CD4-positive, alpha-beta T cell (primary cell): Measurements from ENCODE around the gene DBT. TPM values are rescaled to one million over a fixed set of nuclear protein-coding genes. Genes with fewer than 3 reads are reported as not detected.

ENCODE experiments used
- ATAC-seq: fragments of 200-7000 bp; cut with Tn5 transposase; one replicate; pipeline ENCODE4 v1.10.0; 2022; ENCODE audit warnings: mild to moderate bottlenecking; ENCODE audit not compliant: poor library complexity
- CTCF ChIA-PET: fragments of 350-600 bp; sonication (Branson Sonifier 250); formaldehyde crosslinking; loops from one replicate; lab custom pipeline; 2021; ENCODE audit warnings: antibody characterized with exemption, inconsistent platforms; lab: Charles Lee
- POLR2A ChIA-PET: fragments of 350-600 bp; sonication (Branson Sonifier 250); formaldehyde crosslinking; loops from one replicate; lab custom pipeline; 2021; ENCODE audit warnings: antibody characterized with exemption, inconsistent platforms; lab: Charles Lee
- DNase-seq, 14 experiments: peaks; one replicate each; pipeline ENCODE4 v3.0.0-alpha.2; 2013 to 2020; ENCODE audit warnings: mixed read lengths in 2 of 14
- H3K27ac ChIP-seq, 2 donors: one replicate each; pipeline versions ENCODE4 v1.5.1 to v1.7.0; 2013; ENCODE audit warnings: low read length in 2 of 2, low read depth in 1 of 2, mild to moderate bottlenecking in 1 of 2
- H3K27me3 ChIP-seq, 2 experiments: 1 replicate in 1 of 2; 2 replicates in 1 of 2; pipeline versions ENCODE4 v1.6.1 to v1.7.0; 2013; ENCODE audit warnings: low read length in 2 of 2, control low read depth in 1 of 2, mild to moderate bottlenecking in 1 of 2, moderate library complexity in 1 of 2; ENCODE audit not compliant: insufficient read depth in 2 of 2, control insufficient read depth in 1 of 2
- H3K36me3 ChIP-seq: one replicate; pipeline ENCODE4 v1.6.1; 2013; ENCODE audit warnings: low read length, control low read depth; ENCODE audit not compliant: insufficient read depth
- H3K4me1 ChIP-seq: one replicate; pipeline ENCODE4 v1.6.1; 2013; ENCODE audit warnings: low read length, control low read depth; ENCODE audit not compliant: insufficient read depth
- H3K4me3 ChIP-seq: one replicate; pipeline ENCODE4 v1.5.1; 2013; ENCODE audit warnings: mild to moderate bottlenecking, low read length, moderate library complexity
- H3K9me3 ChIP-seq, 2 experiments: 1 replicate in 1 of 2; 2 replicates in 1 of 2; pipeline versions ENCODE4 v1.6.1 to v1.7.0; 2013; ENCODE audit warnings: low read length in 2 of 2, mild to moderate bottlenecking in 2 of 2, control low read depth in 1 of 2, moderate library complexity in 1 of 2; ENCODE audit not compliant: control insufficient read depth in 1 of 2, insufficient read depth in 1 of 2
- H3K27ac Mint-ChIP-seq: one replicate; pipeline ENCODE4 v1.8.0; 2020; ENCODE audit warnings: mixed read lengths
- H3K27me3 Mint-ChIP-seq: one replicate; pipeline ENCODE4 v1.8.0; 2021; ENCODE audit warnings: mixed read lengths
- H3K36me3 Mint-ChIP-seq: one replicate; pipeline ENCODE4 v1.8.0; 2021; ENCODE audit warnings: low read depth, mixed read lengths
- H3K4me1 Mint-ChIP-seq: one replicate; pipeline ENCODE4 v1.8.0; 2021; ENCODE audit warnings: low read depth, mixed read lengths
- H3K4me3 Mint-ChIP-seq: one replicate; pipeline ENCODE4 v1.8.0; 2020; ENCODE audit warnings: mild to moderate bottlenecking, mixed read lengths
- H3K9me3 Mint-ChIP-seq: one replicate; pipeline ENCODE4 v1.8.0; 2020; ENCODE audit warnings: mixed read lengths
- CTCF ChIP-seq: fragments of 200-600 bp; IDR thresholded peaks from one replicate; pipeline ENCODE4 v1.8.0; 2022; ENCODE audit warnings: antibody characterized with exemption, mild to moderate bottlenecking
- intact Hi-C, 2 experiments: fragments of 100-400 bp; cut with DNase I in 1 of 2; cut with micrococcal nuclease in 1 of 2; formaldehyde crosslinking; loops; one replicate each; pipeline versions ENCODE4 v1.15.1 to v1.9.0; 2023 to 2025; cut with DNase I, micrococcal nuclease
- total RNA-seq, 174 experiments: library from RNA in 2 of 174; stranded (reverse) in 2 of 174; gene quantifications; one replicate each; pipeline ENCODE4 v1.2.3 and lab custom pipeline; 2021 to 2026

The DBT gene
- total RNA-seq, 2 experiments from 2014 or later = 5.3 to 5.4 TPM

- intact Hi-C loops = no loop called here
- H3K27ac ChIP-seq = no peak overlapping the region
- no peak overlapping the region for H3K4me3 Mint-ChIP-seq
- H3K36me3 ChIP-seq = peaks cover 40% of the 10 kb centered on the region
- peaks cover 28% of the 10 kb centered on the region for H3K4me1 Mint-ChIP-seq
- peaks cover 2% of the 10 kb centered on the region for H3K4me1 ChIP-seq
- H3K9me3 Mint-ChIP-seq = no peaks in the 10 kb centered on the region
- H3K27me3 Mint-ChIP-seq = no peaks in the 10 kb centered on the region
- POLR2A ChIA-PET = no interaction called here
- ATAC-seq = no peak
- no peak for TF ChIP-seq CTCF
- CTCF ChIA-PET = no interaction called here
- H3K27ac Mint-ChIP-seq = no peak overlapping the region
- DNase-seq = no peak
- H3K9me3 ChIP-seq = no peaks in the 10 kb centered on the region
- no peaks in the 10 kb centered on the region for H3K27me3 ChIP-seq
- H3K4me3 ChIP-seq = no peak overlapping the region
- peaks cover 48% of the 10 kb centered on the region for H3K36me3 Mint-ChIP-seq
Observed at GRCh38 chr1:100240631-100241030, 9.0 kb downstream of the DBT start.

GRCh38 chr1:100239961-100240360 is 9.7 kb downstream of the DBT start:
- Histone ChIP-seq H3K27me3 (no peaks in the 10 kb centered on the region), H3K27ac (no peak overlapping the region), H3K36me3 (peaks cover 44% of the 10 kb centered on the region), H3K4me1 (peaks cover 2% of the 10 kb centered on the region), H3K4me3 (no peak overlapping the region), H3K9me3 (no peaks in the 10 kb centered on the region)
- H3K36me3 Mint-ChIP-seq = peaks cover 51% of the 10 kb centered on the region
- intact Hi-C loops = no loop called here
- peaks cover 28% of the 10 kb centered on the region for H3K4me1 Mint-ChIP-seq
- no peak overlapping the region for H3K27ac Mint-ChIP-seq
- no peaks in the 10 kb centered on the region for H3K9me3 Mint-ChIP-seq
- POLR2A ChIA-PET = no interaction called here
- DNase-seq = no peak
- no peaks in the 10 kb centered on the region for H3K27me3 Mint-ChIP-seq
- no peak overlapping the region for H3K4me3 Mint-ChIP-seq
- ATAC-seq = no peak
- CTCF ChIA-PET = no interaction called here
- no peak for TF ChIP-seq CTCF

DNA sequence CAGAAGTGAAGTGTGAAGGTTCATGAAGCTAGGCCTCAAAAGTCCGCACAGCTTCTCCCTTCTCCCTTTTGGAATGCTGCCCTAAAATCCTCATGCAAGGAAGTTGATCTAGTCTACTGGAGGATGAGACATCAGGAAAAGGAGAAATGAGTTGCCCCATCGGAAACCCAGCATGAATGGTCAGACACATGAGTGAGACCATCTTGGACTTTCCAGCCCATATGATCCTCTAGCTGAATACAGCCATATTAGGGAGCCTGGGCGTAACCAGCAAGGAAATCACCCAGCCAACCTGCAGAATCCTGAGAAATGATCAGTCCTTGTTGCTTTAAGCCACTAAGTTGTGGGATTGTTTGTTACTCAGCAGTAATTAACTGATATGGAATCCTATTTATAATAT is 12.5 kb downstream of the DBT start:
- no peak overlapping the region for H3K27ac Mint-ChIP-seq
- H3K4me3 ChIP-seq = no peak overlapping the region
- H3K27ac ChIP-seq = no peak overlapping the region
- no peaks in the 10 kb centered on the region for H3K9me3 Mint-ChIP-seq
- no peak overlapping the region for H3K4me3 Mint-ChIP-seq
- ChIA-PET POLR2A (no interaction called here), CTCF (interaction anchor here (0.6 kb wide), 1 partner anchor 111 kb away, joined by 3 read pairs; no protein-coding TSS in a partner anchor)
- peaks cover 74% of the 10 kb centered on the region for H3K36me3 Mint-ChIP-seq
- no peak for ATAC-seq
- DNase-seq = no peak
- peaks cover 62% of the 10 kb centered on the region for H3K36me3 ChIP-seq
- no peaks in the 10 kb centered on the region for H3K27me3 ChIP-seq
- no peaks in the 10 kb centered on the region for H3K27me3 Mint-ChIP-seq
- intact Hi-C loops = no loop called here
- no peak for TF ChIP-seq CTCF
- H3K4me1 Mint-ChIP-seq = peaks cover 12% of the 10 kb centered on the region
- H3K9me3 ChIP-seq = no peaks in the 10 kb centered on the region
- no peaks in the 10 kb centered on the region for H3K4me1 ChIP-seq
